Smooth muscle cell (in vitro differentiated cells): ENCODE measurements around the gene RAB9A. TPM values are rescaled to one million over a fixed set of nuclear protein-coding genes. Genes with fewer than 3 reads are reported as not detected.

ENCODE experiments used
- DNase-seq: peaks from one replicate; lab custom pipeline; 2025; ENCODE audit not compliant: unreplicated experiment; lab: John Stamatoyannopoulos, UW
- H2AFZ ChIP-seq: fragments of 200-600 bp; sonication (generic); 2 replicates; pipeline ENCODE4 v1.6.0; 2016; ENCODE audit warnings: antibody characterized with exemption, low read depth, mild to moderate bottlenecking
- H3F3A ChIP-seq: fragments of 200-600 bp; sonication (generic); 2 replicates; pipeline ENCODE4 v1.6.0; 2017; ENCODE audit warnings: antibody characterized with exemption, low read depth
- H3K27ac ChIP-seq: fragments of 200-600 bp; sonication (generic); 2 replicates; pipeline ENCODE4 v1.5.1; 2016; ENCODE audit warnings: low read depth, mild to moderate bottlenecking
- H3K27me3 ChIP-seq: fragments of 200-600 bp; sonication (generic); 2 replicates; pipeline ENCODE4 v1.6.1; 2016; ENCODE audit warnings: low read depth, mild to moderate bottlenecking
- H3K36me3 ChIP-seq: fragments of 200-600 bp; sonication (generic); 2 replicates; pipeline ENCODE4 v1.5.1; 2016; ENCODE audit warnings: low read depth
- H3K4me1 ChIP-seq: fragments of 200-600 bp; sonication (generic); 2 replicates; pipeline ENCODE4 v1.5.1; 2016; ENCODE audit warnings: low read depth
- H3K4me2 ChIP-seq: fragments of 200-600 bp; sonication (generic); 2 replicates; pipeline ENCODE4 v1.6.0; 2016; ENCODE audit warnings: mild to moderate bottlenecking
- H3K4me3 ChIP-seq: fragments of 200-600 bp; sonication (generic); 2 replicates; pipeline ENCODE4 v1.5.1; 2016; ENCODE audit warnings: mild to moderate bottlenecking
- H3K79me2 ChIP-seq: fragments of 200-600 bp; sonication (generic); 2 replicates; pipeline ENCODE4 v1.6.0; 2016; ENCODE audit warnings: low read depth, mild to moderate bottlenecking
- H3K9ac ChIP-seq: fragments of 200-600 bp; sonication (generic); 2 replicates; pipeline ENCODE4 v1.6.0; 2016; ENCODE audit warnings: low read depth
- H3K9me3 ChIP-seq: fragments of 200-600 bp; sonication (generic); replicated peaks from 2 replicates; pipeline ENCODE4 v1.5.1; 2016; ENCODE audit warnings: low read depth
- H4K20me1 ChIP-seq: fragments of 200-600 bp; sonication (generic); 2 replicates; pipeline ENCODE4 v1.6.0; 2016; ENCODE audit warnings: low read depth
- CTCF ChIP-seq: fragments of 200-600 bp; sonication (generic); IDR thresholded peaks from 2 replicates; pipeline ENCODE4 v1.5.1; 2017; ENCODE audit warnings: borderline replicate concordance, mild to moderate bottlenecking, antibody characterized with exemption; ENCODE audit not compliant: insufficient read depth, poor library complexity, severe bottlenecking
- WGBS: methylation state at CpG from one replicate; pipeline ENCODE4 v1.1.7; 2016; ENCODE audit warnings: low lambda C conversion rate; 5-methylcytosine and 5-hydroxymethylcytosine counted together
- polyA plus RNA-seq: library from polyadenylated mRNA; unstranded; fragments of >200 nt; fragmentation: Nextera tagmentation; extraction: Ambion mirVana; gene quantifications from 2 replicates; pipeline ENCODE4 v1.2.1, GENCODE V29; 2016
- total RNA-seq: library from RNA; depleted of rRNA; stranded (reverse); fragments of >200 nt; gene quantifications from 2 replicates; pipeline ENCODE4 v1.2.3, GENCODE V29; 2014

The RAB9A gene
- total and polyA plus RNA-seq, 2 experiments from 2014 or later, result 22.1 to 25.8 TPM

DNA sequence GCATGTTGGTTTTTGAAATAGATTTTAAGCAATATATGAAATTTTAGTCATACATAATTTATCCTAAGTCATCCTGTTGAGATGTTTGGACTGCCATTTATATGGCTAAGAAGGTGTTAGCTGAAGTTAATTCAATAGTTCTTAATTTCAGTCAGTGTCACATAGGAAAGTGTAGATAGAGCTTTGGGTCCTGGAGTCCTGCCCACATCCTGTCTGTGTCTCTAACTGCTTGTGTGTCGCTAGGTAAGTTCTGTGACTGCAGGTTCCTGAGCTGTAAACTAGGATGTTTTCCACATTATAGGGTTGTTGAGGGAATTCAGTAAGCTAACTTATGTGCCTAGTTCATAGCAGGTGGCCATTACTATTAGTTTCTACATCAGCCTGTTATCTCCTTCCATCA is 66.3 kb downstream of the RAB9A start:
- Histone ChIP-seq H3F3A (no peaks in the 10 kb centered on the region), H4K20me1 (no peaks in the 10 kb centered on the region), H3K4me3 (no peak overlapping the region), H3K4me2 (no peak overlapping the region), H3K27ac (no peak overlapping the region), H3K27me3 (no peaks in the 10 kb centered on the region), H3K36me3 (no peaks in the 10 kb centered on the region), H2AFZ (no peak overlapping the region), H3K79me2 (no peaks in the 10 kb centered on the region), H3K9ac (no peak overlapping the region), H3K9me3 (no peaks in the 10 kb centered on the region), H3K4me1 (no peaks in the 10 kb centered on the region)
- 79% methylated on average over 1 of the region's 1 CpG for WGBS
- no peak for DNase-seq
- no peak for TF ChIP-seq CTCF

DNA sequence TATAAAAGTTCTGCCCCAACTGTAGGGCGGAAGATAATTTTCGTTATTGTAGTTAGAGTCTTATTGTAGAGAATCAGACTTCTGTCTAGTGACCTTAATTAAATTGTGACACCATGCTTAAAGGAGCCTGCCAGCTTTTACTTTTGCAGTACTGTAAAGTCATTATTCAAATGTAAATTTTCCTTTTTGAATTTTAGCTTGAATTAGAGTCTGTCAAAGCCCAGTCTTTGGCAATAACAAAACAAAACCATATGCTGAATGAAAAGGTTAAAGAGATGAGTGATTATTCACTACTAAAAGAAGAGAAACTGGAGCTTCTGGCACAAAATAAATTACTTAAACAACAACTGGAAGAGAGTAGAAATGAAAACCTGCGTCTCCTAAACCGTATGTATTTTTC is 67.5 kb downstream of the RAB9A start:
- Histone ChIP-seq H3F3A (no peaks in the 10 kb centered on the region), H3K27me3 (no peaks in the 10 kb centered on the region), H3K79me2 (no peaks in the 10 kb centered on the region), H3K36me3 (no peaks in the 10 kb centered on the region), H3K9ac (no peak overlapping the region), H2AFZ (no peak overlapping the region), H3K4me1 (no peaks in the 10 kb centered on the region), H3K4me2 (no peak overlapping the region), H3K4me3 (no peak overlapping the region), H3K9me3 (no peaks in the 10 kb centered on the region), H3K27ac (no peak overlapping the region), H4K20me1 (no peaks in the 10 kb centered on the region)
- no peak for TF ChIP-seq CTCF
- 83% methylated on average over 4 of the region's 4 CpGs for WGBS
- DNase-seq, result no peak

DNA sequence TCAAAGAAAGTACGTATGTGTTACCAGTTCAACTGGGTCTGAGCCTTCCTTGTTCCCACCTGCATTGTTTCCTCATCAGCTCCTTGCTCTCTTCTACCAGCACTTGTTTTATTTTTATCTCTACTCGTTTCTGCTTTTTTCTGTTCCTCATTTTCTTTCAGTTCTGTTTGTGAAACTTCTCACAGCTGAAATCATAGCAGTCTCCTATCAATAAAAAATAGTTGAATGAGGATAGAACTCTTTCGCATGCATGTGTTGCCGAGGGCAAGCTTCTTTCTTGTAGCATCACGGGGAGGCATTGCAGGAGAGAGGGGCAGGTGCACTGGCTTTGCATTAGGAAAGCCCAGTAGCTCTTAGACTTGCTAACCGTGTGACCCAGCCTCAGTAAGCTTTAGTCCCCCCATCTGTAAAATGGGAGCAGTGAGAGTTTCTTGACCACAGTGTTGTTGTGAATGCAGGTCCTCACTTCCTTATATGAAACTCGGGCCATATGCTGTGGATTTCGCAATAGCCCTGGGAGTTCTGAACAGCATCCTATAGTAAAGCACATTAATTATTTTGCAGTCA is 70.3 kb downstream of the RAB9A start:
- H2AFZ ChIP-seq, result no peak overlapping the region
- DNase-seq, result no peak
- no peaks in the 10 kb centered on the region for H3F3A ChIP-seq
- no peaks in the 10 kb centered on the region for H3K9me3 ChIP-seq
- H3K27me3 ChIP-seq, result no peaks in the 10 kb centered on the region
- H3K27ac ChIP-seq, result no peak overlapping the region
- TF ChIP-seq CTCF, result no peak
- WGBS, result 79% methylated on average over 8 of the region's 8 CpGs
- H3K4me3 ChIP-seq, result no peak overlapping the region
- no peaks in the 10 kb centered on the region for H4K20me1 ChIP-seq
- no peak overlapping the region for H3K9ac ChIP-seq
- no peaks in the 10 kb centered on the region for H3K36me3 ChIP-seq
- H3K4me2 ChIP-seq, result no peak overlapping the region
- no peaks in the 10 kb centered on the region for H3K4me1 ChIP-seq
- H3K79me2 ChIP-seq, result no peaks in the 10 kb centered on the region

Other genes starting within 250 kb of the RAB9A start
- gene EGFL6, start 119.5 kb upstream of the RAB9A start, total RNA-seq, result 213 and 365 TPM in 2 replicates
- 194 and 350 TPM in 2 replicates for gene EGFL6, start 119.5 kb upstream of the RAB9A start, polyA plus RNA-seq
- gene TCEANC, start 36.0 kb upstream of the RAB9A start, total RNA-seq, result 2.5 and 2.6 TPM in 2 replicates
- gene TCEANC, start 36.0 kb upstream of the RAB9A start, polyA plus RNA-seq, result 1.2 and 1.9 TPM in 2 replicates
- gene TRAPPC2, start 45.5 kb downstream of the RAB9A start, total RNA-seq, result 7.6 and 9.5 TPM in 2 replicates
- 6.1 and 9.4 TPM in 2 replicates for gene TRAPPC2, start 45.5 kb downstream of the RAB9A start, polyA plus RNA-seq
- gene OFD1, start 45.6 kb downstream of the RAB9A start, total RNA-seq, result 14.4 and 17.6 TPM in 2 replicates
- 12.5 and 23.0 TPM in 2 replicates for gene OFD1, start 45.6 kb downstream of the RAB9A start, polyA plus RNA-seq
- 17.1 and 20.3 TPM in 2 replicates for gene GPM6B, start 128.0 kb downstream of the RAB9A start, total RNA-seq
- gene GPM6B, start 128.0 kb downstream of the RAB9A start, polyA plus RNA-seq, result 22.5 and 33.4 TPM in 2 replicates